PC-3 (cell line): ENCODE data around the gene FGF1. TPM values are rescaled to one million over a fixed set of nuclear protein-coding genes. Genes with fewer than 3 reads are reported as not detected.

Experiments used
- ATAC-seq: fragments of 200-7000 bp; cut with Tn5 transposase; 2 replicates; pipeline ENCODE4 v1.9.1; 2020; ENCODE audit warnings: mild to moderate bottlenecking, moderate library complexity
- BruUV-seq: library from RNA; stranded (reverse); fragments of 400-500 nt; replicated peaks from 2 replicates; lab custom pipeline; 2021; lab: Mats Ljungman, UMichigan
- CTCF ChIA-PET: fragments of 300-600 bp; sonication (Branson Sonifier 250); formaldehyde crosslinking; loops from one replicate; lab custom pipeline; 2022; ENCODE audit warnings: antibody characterized with exemption; lab: Charles Lee
- POLR2A ChIA-PET: fragments of 300-600 bp; sonication (Branson Sonifier 250); formaldehyde crosslinking; loops from one replicate; lab custom pipeline; 2022; ENCODE audit warnings: antibody characterized with exemption; ENCODE audit not compliant: unreplicated experiment; lab: Charles Lee
- DNase-seq: peaks from one replicate; pipeline ENCODE4 v3.0.0-alpha.2; 2015
- H2AFZ ChIP-seq: fragments of 300-600 bp; sonication (generic); 2 replicates; pipeline ENCODE4 v1.6.0; 2016; ENCODE audit warnings: antibody characterized with exemption, low read length
- H3F3A ChIP-seq: fragments of 300-600 bp; sonication (generic); one replicate; pipeline ENCODE4 v1.6.0; 2017; ENCODE audit warnings: antibody characterized with exemption, low read length, control low read depth, mild to moderate bottlenecking; ENCODE audit not compliant: unreplicated experiment
- H3K27ac ChIP-seq: fragments of 300-600 bp; sonication (generic); 2 replicates; pipeline ENCODE4 v1.5.1; 2016; ENCODE audit warnings: mild to moderate bottlenecking, low read length
- H3K27me3 ChIP-seq: fragments of 300-600 bp; sonication (generic); 2 replicates; pipeline ENCODE4 v1.6.1; 2016; ENCODE audit warnings: low read length, mixed read lengths
- H3K36me3 ChIP-seq: fragments of 300-600 bp; sonication (generic); 2 replicates; pipeline ENCODE4 v1.6.1; 2016; ENCODE audit warnings: low read depth, mixed run types, low read length, mixed read lengths
- H3K4me1 ChIP-seq: fragments of 300-600 bp; sonication (generic); 2 replicates; pipeline ENCODE4 v1.5.1; 2016; ENCODE audit warnings: low read length; ENCODE audit not compliant: insufficient read depth
- H3K4me2 ChIP-seq: fragments of 300-600 bp; sonication (generic); 2 replicates; pipeline ENCODE4 v1.6.0; 2016; ENCODE audit warnings: low read length
- H3K4me3 ChIP-seq: fragments of 300-600 bp; sonication (generic); 2 replicates; pipeline ENCODE4 v1.5.1; 2016; ENCODE audit warnings: mild to moderate bottlenecking, low read length, mixed read lengths
- H3K79me2 ChIP-seq: fragments of 300-600 bp; sonication (generic); 2 replicates; pipeline ENCODE4 v1.6.1; 2017; ENCODE audit warnings: low read length, mixed read lengths
- H3K9ac ChIP-seq: fragments of 300-600 bp; sonication (generic); 2 replicates; pipeline ENCODE4 v1.6.0; 2016; ENCODE audit warnings: mild to moderate bottlenecking, low read length
- H3K9me2 ChIP-seq: fragments of 300-600 bp; sonication (generic); replicated peaks from 2 replicates; pipeline ENCODE4 v1.6.1; 2016; ENCODE audit warnings: mixed run types, low read length, mixed read lengths
- H3K9me3 ChIP-seq: fragments of 300-600 bp; sonication (generic); 2 replicates; pipeline ENCODE4 v1.6.1; 2016; ENCODE audit warnings: low read length, mixed read lengths
- H4K20me1 ChIP-seq: fragments of 300-600 bp; sonication (generic); 2 replicates; pipeline ENCODE4 v1.6.1; 2016; ENCODE audit warnings: low read length, mixed read lengths
- CTCF ChIP-seq: fragments of 300-600 bp; sonication (generic); conservative IDR thresholded peaks from 2 replicates; pipeline ENCODE4 v1.5.1; 2017; ENCODE audit warnings: antibody characterized with exemption, low read depth, mild to moderate bottlenecking, low read length
- EZH2 ChIP-seq: fragments of 300-600 bp; sonication (generic); IDR thresholded peaks from one replicate; pipeline ENCODE4 v1.6.1; 2017; ENCODE audit warnings: antibody characterized with exemption, mild to moderate bottlenecking, low read length; ENCODE audit not compliant: unreplicated experiment
- EZH2phosphoT487 ChIP-seq: fragments of 300-600 bp; sonication (generic); IDR thresholded peaks from 2 replicates; pipeline ENCODE4 v1.6.1; 2018; ENCODE audit warnings: mild to moderate bottlenecking, antibody characterized with exemption, low read length, borderline replicate concordance
- intact Hi-C: fragments of 100-400 bp; cut with micrococcal nuclease; formaldehyde crosslinking; loops from 2 replicates; pipeline ENCODE4 v1.9.0; 2023
- total RNA-seq: library from RNA; depleted of rRNA; stranded (reverse); fragments of >200 nt; gene quantifications from 2 replicates; pipeline ENCODE4 v1.2.3, GENCODE V29; 2014

The FGF1 gene
- total RNA-seq, 1 experiment from 2014 or later: 1.5 TPM

- H4K20me1 ChIP-seq: no peaks in the 10 kb centered on the region
- POLR2A ChIA-PET: no interaction called here
- no peaks in the 10 kb centered on the region for H3K9me3 ChIP-seq
- H3K9me2 ChIP-seq: no peaks in the 10 kb centered on the region
- H3K9ac ChIP-seq: no peak overlapping the region
- no peak overlapping the region for H3K4me2 ChIP-seq
- no peaks in the 10 kb centered on the region for H3K4me1 ChIP-seq
- H3K27me3 ChIP-seq: no peaks in the 10 kb centered on the region
- no peak overlapping the region for H3K4me3 ChIP-seq
- no peak overlapping the region for H3K27ac ChIP-seq
- DNase-seq (no peak), ATAC-seq (no peak)
- no peaks in the 10 kb centered on the region for H3K36me3 ChIP-seq
- TF ChIP-seq CTCF (no peak), EZH2phosphoT487 (no peak), EZH2 (no peak)
- no peaks in the 10 kb centered on the region for H3F3A ChIP-seq
- H2AFZ ChIP-seq: no peak overlapping the region
- intact Hi-C loops: no loop called here
- CTCF ChIA-PET: no interaction called here
- BruUV-seq: no TSS peak
- H3K79me2 ChIP-seq: no peaks in the 10 kb centered on the region
Measured at GRCh38 chr5:142576303-142576702, 109.6 kb downstream of the FGF1 start.

- Histone ChIP-seq H4K20me1 (no peaks in the 10 kb centered on the region), H3F3A (no peaks in the 10 kb centered on the region), H3K27ac (no peak overlapping the region), H3K79me2 (no peaks in the 10 kb centered on the region), H3K9me2 (no peaks in the 10 kb centered on the region), H2AFZ (no peak overlapping the region), H3K4me2 (no peak overlapping the region), H3K36me3 (no peaks in the 10 kb centered on the region), H3K4me3 (no peak overlapping the region), H3K4me1 (no peaks in the 10 kb centered on the region), H3K9me3 (no peaks in the 10 kb centered on the region), H3K9ac (no peak overlapping the region), H3K27me3 (no peaks in the 10 kb centered on the region)
- intact Hi-C loops: no loop called here
- POLR2A ChIA-PET: no interaction called here
- DNase-seq (no peak), ATAC-seq (no peak)
- no peak for TF ChIP-seq EZH2
- no peak for TF ChIP-seq EZH2phosphoT487
- no peak for TF ChIP-seq CTCF
- BruUV-seq: no TSS peak
- CTCF ChIA-PET: no interaction called here
Measured at GRCh38 chr5:142572006-142572405, 113.9 kb downstream of the FGF1 start.

- H3K4me2 ChIP-seq: no peak overlapping the region
- no peaks in the 10 kb centered on the region for H4K20me1 ChIP-seq
- H3K27ac ChIP-seq: no peak overlapping the region
- CTCF ChIA-PET: no interaction called here
- no peak for TF ChIP-seq CTCF
- no peak for TF ChIP-seq EZH2
- TF ChIP-seq EZH2phosphoT487: no peak
- H3K9me3 ChIP-seq: no peaks in the 10 kb centered on the region
- no peaks in the 10 kb centered on the region for H3F3A ChIP-seq
- BruUV-seq: no TSS peak
- no peaks in the 10 kb centered on the region for H3K36me3 ChIP-seq
- ATAC-seq: no peak
- H3K9ac ChIP-seq: no peak overlapping the region
- H3K9me2 ChIP-seq: no peaks in the 10 kb centered on the region
- POLR2A ChIA-PET: no interaction called here
- no peak for DNase-seq
- intact Hi-C loops: no loop called here
- H3K79me2 ChIP-seq: no peaks in the 10 kb centered on the region
- no peak overlapping the region for H3K4me3 ChIP-seq
- H3K4me1 ChIP-seq: no peaks in the 10 kb centered on the region
- H2AFZ ChIP-seq: no peak overlapping the region
- H3K27me3 ChIP-seq: no peaks in the 10 kb centered on the region
Measured at GRCh38 chr5:142571371-142571770, 114.5 kb downstream of the FGF1 start.
